Skeletal muscle satellite cell (primary cell): Measurements from ENCODE around the gene KLK12.
"Not testable (repeated sequence)": the region's sequence is repeated elsewhere in the genome, so short reads cannot be mapped to it uniquely, and the experiment has no call there.

Experiments
- H3K27me3 ChIP-seq: 2 replicates; pipeline ENCODE4 v1.7.0; 2013; ENCODE audit warnings: low read length; ENCODE audit not compliant: control insufficient read depth, insufficient read depth
- H3K36me3 ChIP-seq: 2 replicates; pipeline ENCODE4 v1.7.0; 2013; ENCODE audit warnings: mild to moderate bottlenecking, control low read depth, low read length; ENCODE audit not compliant: insufficient read depth
- H3K4me1 ChIP-seq: 2 replicates; pipeline ENCODE4 v1.7.0; 2013; ENCODE audit warnings: low read length; ENCODE audit not compliant: control insufficient read depth, insufficient read depth
- H3K4me2 ChIP-seq: 2 replicates; pipeline ENCODE4 v1.7.0; 2013; ENCODE audit warnings: mild to moderate bottlenecking, low read length
- H3K4me3 ChIP-seq: 2 replicates; pipeline ENCODE4 v1.7.0; 2013; ENCODE audit warnings: low read length
- H3K9ac ChIP-seq: 2 replicates; pipeline ENCODE4 v1.7.0; 2013; ENCODE audit warnings: mild to moderate bottlenecking, low read depth, low read length, moderate library complexity
- H3K9me3 ChIP-seq: replicated peaks from 2 replicates; pipeline ENCODE4 v1.7.0; 2013; ENCODE audit warnings: mild to moderate bottlenecking, control low read depth, low read length

Gene KLK12

GRCh38 chr19:50998686-50999085 lies 36.1 kb downstream of the KLK12 start:
- Histone ChIP-seq H3K27me3 (no peaks in the 10 kb centered on the region), H3K9ac (no peak overlapping the region), H3K4me1 (no peaks in the 10 kb centered on the region), H3K9me3 (no peaks in the 10 kb centered on the region), H3K4me2 (no peak overlapping the region), H3K36me3 (no peaks in the 10 kb centered on the region), H3K4me3 (no peak overlapping the region)

GRCh38 chr19:50998061-50998460 lies 36.7 kb downstream of the KLK12 start:
- Histone ChIP-seq H3K9ac (no peak overlapping the region), H3K36me3 (no peaks in the 10 kb centered on the region), H3K9me3 (no peaks in the 10 kb centered on the region), H3K4me1 (no peaks in the 10 kb centered on the region), H3K4me3 (no peak overlapping the region), H3K4me2 (no peak overlapping the region), H3K27me3 (no peaks in the 10 kb centered on the region)

- H3K4me3 ChIP-seq = no peak overlapping the region
- no peaks in the 10 kb centered on the region for H3K4me1 ChIP-seq
- H3K9ac ChIP-seq = no peak overlapping the region
- no peaks in the 10 kb centered on the region for H3K36me3 ChIP-seq
- H3K4me2 ChIP-seq = no peak overlapping the region
- H3K27me3 ChIP-seq = no peaks in the 10 kb centered on the region
- H3K9me3 ChIP-seq = no peaks in the 10 kb centered on the region
These were observed 40.7 kb downstream of the KLK12 start for GRCh38 chr19:50994129-50994528.

- H3K4me3 ChIP-seq = no peak overlapping the region
- H3K4me1 ChIP-seq = no peaks in the 10 kb centered on the region
- H3K9me3 ChIP-seq = no peaks in the 10 kb centered on the region
- H3K27me3 ChIP-seq = no peaks in the 10 kb centered on the region
- H3K9ac ChIP-seq = no peak overlapping the region
- no peak overlapping the region for H3K4me2 ChIP-seq
- H3K36me3 ChIP-seq = no peaks in the 10 kb centered on the region
These were observed 42.2 kb downstream of the KLK12 start for GRCh38 chr19:50992666-50993035.

- not testable (repeated sequence) for H3K9ac ChIP-seq, H3K36me3 ChIP-seq, H3K9me3 ChIP-seq, H3K4me1 ChIP-seq, H3K4me2 ChIP-seq, H3K27me3 ChIP-seq, H3K4me3 ChIP-seq
These were observed 50.4 kb downstream of the KLK12 start for GRCh38 chr19:50984416-50984815.

DNA sequence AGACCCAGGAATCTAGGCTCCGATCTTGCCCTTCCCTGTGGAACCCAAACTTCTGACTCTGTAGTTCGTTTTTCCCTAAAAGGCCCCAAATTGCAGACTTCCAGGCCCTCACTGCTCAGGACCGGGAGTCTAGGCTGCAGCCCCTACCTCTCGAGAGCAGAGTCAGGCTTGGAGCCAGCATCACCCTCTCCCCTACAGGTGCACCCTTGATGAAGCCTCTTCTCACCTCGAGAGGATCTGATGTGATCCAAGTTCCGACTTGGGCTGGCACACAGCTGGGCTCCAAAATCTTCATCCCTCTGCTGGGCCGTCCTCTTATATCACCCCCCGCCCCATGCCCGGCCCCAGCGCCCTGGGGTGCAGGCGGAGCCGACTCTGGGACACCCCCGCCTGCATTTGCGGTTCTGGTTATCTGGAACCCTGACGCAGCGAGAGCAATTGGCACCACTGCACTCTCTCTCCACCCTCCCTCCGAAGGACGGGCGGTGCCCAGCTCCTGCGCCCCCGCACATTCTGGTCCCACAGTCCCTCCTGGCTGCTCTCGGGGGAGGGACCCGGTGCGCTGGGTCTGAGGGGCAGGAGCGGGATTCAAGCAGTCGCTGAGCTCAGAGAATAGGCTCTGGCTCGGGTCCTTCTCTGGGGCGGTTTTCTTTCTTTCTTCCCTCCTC lies 51.0 kb downstream of the KLK12 start, which contains the start of gene KLK7:
Gene KLK7 (minus strand): TSS at position 293 of the 668 bp plus-strand sequence. CDS start 1,518 bp downstream, outside the sequence.
- Histone ChIP-seq H3K4me1 (no peaks in the 10 kb centered on the region), H3K27me3 (no peaks in the 10 kb centered on the region), H3K4me2 (no peak within 1 kb of the TSS), H3K4me3 (no peak within 1 kb of the TSS), H3K9me3 (no peaks in the 10 kb centered on the region), H3K36me3 (no peaks in the 10 kb centered on the region), H3K9ac (no peak within 1 kb of the TSS)

GRCh38 chr19:50982186-50982585 lies 52.6 kb downstream of the KLK12 start:
- no peaks in the 10 kb centered on the region for H3K4me1 ChIP-seq
- no peak overlapping the region for H3K4me3 ChIP-seq
- H3K9me3 ChIP-seq = no peaks in the 10 kb centered on the region
- no peaks in the 10 kb centered on the region for H3K36me3 ChIP-seq
- no peak overlapping the region for H3K4me2 ChIP-seq
- H3K27me3 ChIP-seq = no peaks in the 10 kb centered on the region
- no peak overlapping the region for H3K9ac ChIP-seq

DNA sequence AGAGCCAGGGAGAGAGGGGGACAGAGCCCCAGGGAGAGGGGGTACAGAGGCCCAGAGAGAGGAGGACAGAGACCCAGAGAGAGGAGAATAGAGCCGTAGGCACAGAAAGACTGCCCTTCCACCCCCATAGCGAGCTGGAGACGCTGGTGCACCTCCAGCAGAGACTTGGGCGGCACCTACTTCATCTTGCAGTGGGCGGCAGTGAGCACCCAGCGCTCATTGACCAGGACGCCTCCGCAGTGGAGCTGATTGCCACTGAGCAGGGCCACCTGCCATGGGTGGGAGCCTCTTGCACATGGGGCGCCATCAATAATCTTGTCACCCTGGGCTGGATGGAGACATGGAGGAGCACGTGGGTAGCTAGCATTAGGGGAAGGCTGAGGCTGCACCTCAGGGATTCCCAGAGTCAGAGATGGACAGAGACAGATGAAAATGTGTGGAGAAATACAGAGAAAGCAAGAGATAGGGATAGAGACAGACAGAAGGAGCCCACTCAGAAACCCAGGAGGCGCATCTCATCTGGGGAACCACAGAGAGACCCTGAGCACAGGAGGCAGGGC lies 53.1 kb downstream of the KLK12 start:
- no peak overlapping the region for H3K4me3 ChIP-seq
- H3K4me1 ChIP-seq = no peaks in the 10 kb centered on the region
- no peak overlapping the region for H3K9ac ChIP-seq
- H3K4me2 ChIP-seq = no peak overlapping the region
- H3K36me3 ChIP-seq = no peaks in the 10 kb centered on the region
- no peaks in the 10 kb centered on the region for H3K9me3 ChIP-seq
- no peaks in the 10 kb centered on the region for H3K27me3 ChIP-seq

DNA sequence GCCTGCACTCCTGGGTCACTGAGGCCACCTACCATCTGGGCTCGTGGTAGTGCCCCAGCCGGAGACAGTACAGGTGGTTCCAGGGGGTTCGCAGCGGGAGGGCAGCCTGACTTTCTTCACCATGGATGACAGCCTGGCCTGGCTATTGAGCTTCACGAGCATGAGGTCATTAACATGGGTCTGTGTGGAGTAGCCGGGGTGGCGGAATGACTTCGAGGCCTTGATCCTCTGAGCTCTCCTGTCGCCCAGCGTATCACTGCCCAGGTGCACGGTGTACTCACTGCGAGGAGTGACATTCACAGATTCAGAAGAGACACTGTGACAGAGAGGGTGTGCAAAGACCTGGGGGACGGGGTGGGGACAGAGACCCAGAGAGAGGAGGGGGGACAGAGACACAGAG lies 54.6 kb downstream of the KLK12 start:
- no peak overlapping the region for H3K4me2 ChIP-seq
- no peak overlapping the region for H3K9ac ChIP-seq
- no peaks in the 10 kb centered on the region for H3K4me1 ChIP-seq
- H3K9me3 ChIP-seq = no peaks in the 10 kb centered on the region
- no peaks in the 10 kb centered on the region for H3K36me3 ChIP-seq
- no peak overlapping the region for H3K4me3 ChIP-seq
- H3K27me3 ChIP-seq = no peaks in the 10 kb centered on the region

DNA sequence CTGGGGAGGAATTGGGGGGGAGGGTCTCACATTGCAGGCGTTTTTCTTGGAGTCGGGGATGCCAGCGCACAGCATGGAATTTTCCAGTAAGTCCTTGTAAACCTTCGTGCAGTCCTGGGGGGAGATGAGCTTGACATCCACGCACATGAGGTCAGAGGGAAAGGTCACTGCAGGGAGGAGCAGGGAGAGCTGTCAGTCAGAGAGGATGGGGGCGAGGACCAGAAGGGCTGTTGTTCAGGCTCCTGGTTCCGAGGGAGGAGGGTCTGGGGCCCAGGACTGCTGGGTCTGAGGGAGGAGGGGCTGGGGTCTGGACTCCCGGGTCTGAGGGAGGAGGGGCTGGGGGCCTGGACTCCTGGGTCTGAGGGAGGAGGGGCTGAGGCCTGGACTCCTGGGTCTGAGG lies 55.0 kb downstream of the KLK12 start:
- H3K4me3 ChIP-seq = no peak overlapping the region
- no peaks in the 10 kb centered on the region for H3K4me1 ChIP-seq
- H3K9ac ChIP-seq = no peak overlapping the region
- H3K36me3 ChIP-seq = no peaks in the 10 kb centered on the region
- H3K4me2 ChIP-seq = no peak overlapping the region
- no peaks in the 10 kb centered on the region for H3K9me3 ChIP-seq
- no peaks in the 10 kb centered on the region for H3K27me3 ChIP-seq
